ENCODE measurements around the gene LATS2. TPM values are rescaled to one million over a fixed set of nuclear protein-coding genes. Genes with fewer than 3 reads are reported as not detected.

Gene LATS2
- total RNA-seq, 4 donors from 2014 or later: 13.2 to 27.6 (median 21.1) TPM

GRCh38 chr13:20998649-20999415 lies 62.6 kb downstream of the LATS2 start:
- intact Hi-C loops (cut with DNase I; ENCODE audit: low total_unique reads): no loop called here
- DNase-seq (ENCODE audit: low spot score in 2 of 2): peak in 1 of 2 donors; percentile 81
- no peak overlapping the region for H3K4me3 ChIP-seq (ENCODE audit: low read depth, poor library complexity, severe bottlenecking)
- TF ChIP-seq CTCF (IDR thresholded peaks at IDR 0.05) (no peak), POLR2A (IDR thresholded peaks at IDR 0.05) (no peak)
- 96% methylated on average over 46 to 60 of the region's 60 CpGs for WGBS, 2 donors

GRCh38 chr13:20997301-20998161 lies 63.9 kb downstream of the LATS2 start:
- no peak for TF ChIP-seq CTCF (IDR thresholded peaks at IDR 0.05)
- TF ChIP-seq POLR2A (IDR thresholded peaks at IDR 0.05): no peak
- DNase-seq (ENCODE audit: low spot score in 2 of 2): peak in 1 of 2 donors; percentile 80
- 53 to 54% methylated on average over 14 of the region's 14 CpGs for WGBS, 2 donors
- intact Hi-C loops (cut with DNase I; ENCODE audit: low total_unique reads): no loop called here
- no peak overlapping the region for H3K4me3 ChIP-seq (ENCODE audit: low read depth, poor library complexity, severe bottlenecking)

GRCh38 chr13:20995245-20995838 lies 66.0 kb downstream of the LATS2 start:
- TF ChIP-seq CTCF (IDR thresholded peaks at IDR 0.05) (no peak), POLR2A (IDR thresholded peaks at IDR 0.05) (no peak)
- intact Hi-C loops (cut with DNase I; ENCODE audit: low total_unique reads): no loop called here
- no peak overlapping the region for H3K4me3 ChIP-seq (ENCODE audit: low read depth, poor library complexity, severe bottlenecking)
- 47 to 50% methylated on average over 4 of the region's 4 CpGs for WGBS, 2 donors
- DNase-seq (ENCODE audit: low spot score in 2 of 2): peak in 1 of 2 donors; percentile 37

GRCh38 chr13:20994441-20994821 lies 67.0 kb downstream of the LATS2 start:
- WGBS, 2 donors: 92 to 93% methylated on average over 7 of the region's 7 CpGs
- no peak for TF ChIP-seq CTCF (IDR thresholded peaks at IDR 0.05)
- no peak for TF ChIP-seq POLR2A (IDR thresholded peaks at IDR 0.05)
- DNase-seq (ENCODE audit: low spot score in 2 of 2): peak in 1 of 2 donors; percentile 58
- intact Hi-C loops (cut with DNase I; ENCODE audit: low total_unique reads): no loop called here
- no peak overlapping the region for H3K4me3 ChIP-seq (ENCODE audit: low read depth, poor library complexity, severe bottlenecking)

GRCh38 chr13:20993661-20994440 lies 67.5 kb downstream of the LATS2 start:
- WGBS, 2 donors: 75 to 78% methylated on average over 13 of the region's 13 CpGs
- TF ChIP-seq POLR2A (IDR thresholded peaks at IDR 0.05) (no peak), CTCF (IDR thresholded peaks at IDR 0.05) (no peak)
- H3K4me3 ChIP-seq (ENCODE audit: low read depth, poor library complexity, severe bottlenecking): no peak overlapping the region
- peak; percentile 37 to 73 for DNase-seq (ENCODE audit: low spot score in 2 of 2)
- intact Hi-C loops (cut with DNase I; ENCODE audit: low total_unique reads): no loop called here
